ENCODE measurements around the gene ZDHHC18.
"Not testable (repeated sequence)": the region's sequence is repeated elsewhere in the genome, so short reads cannot be mapped to it uniquely, and the experiment has no call there.

- TF ChIP-seq, protein P1, sequence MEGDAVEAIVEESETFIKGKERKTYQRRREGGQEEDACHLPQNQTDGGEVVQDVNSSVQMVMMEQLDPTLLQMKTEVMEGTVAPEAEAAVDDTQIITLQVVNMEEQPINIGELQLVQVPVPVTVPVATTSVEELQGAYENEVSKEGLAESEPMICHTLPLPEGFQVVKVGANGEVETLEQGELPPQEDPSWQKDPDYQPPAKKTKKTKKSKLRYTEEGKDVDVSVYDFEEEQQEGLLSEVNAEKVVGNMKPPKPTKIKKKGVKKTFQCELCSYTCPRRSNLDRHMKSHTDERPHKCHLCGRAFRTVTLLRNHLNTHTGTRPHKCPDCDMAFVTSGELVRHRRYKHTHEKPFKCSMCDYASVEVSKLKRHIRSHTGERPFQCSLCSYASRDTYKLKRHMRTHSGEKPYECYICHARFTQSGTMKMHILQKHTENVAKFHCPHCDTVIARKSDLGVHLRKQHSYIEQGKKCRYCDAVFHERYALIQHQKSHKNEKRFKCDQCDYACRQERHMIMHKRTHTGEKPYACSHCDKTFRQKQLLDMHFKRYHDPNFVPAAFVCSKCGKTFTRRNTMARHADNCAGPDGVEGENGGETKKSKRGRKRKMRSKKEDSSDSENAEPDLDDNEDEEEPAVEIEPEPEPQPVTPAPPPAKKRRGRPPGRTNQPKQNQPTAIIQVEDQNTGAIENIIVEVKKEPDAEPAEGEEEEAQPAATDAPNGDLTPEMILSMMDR (IDR thresholded peaks at IDR 0.05): peak; percentile 48 to 50 (median 49)
- TF ChIP-seq POLR2A (IDR thresholded peaks at IDR 0.05): not testable (repeated sequence)
Measured at GRCh38 chr1:26810105-26810504, 16.4 kb upstream of the ZDHHC18 start.
